GM10266 (cell line): Measurements from ENCODE around the gene SYNGAP1.
A peak's percentile ranks its signal among the peaks of the same experiment; 100 is the strongest.

Experiments
- DNase-seq: peaks from one replicate; pipeline ENCODE4 v3.0.0; 2012; ENCODE audit errors: extremely low spot score
- CTCF ChIP-seq: IDR thresholded peaks from 2 replicates; pipeline ENCODE4 v1.5.1; 2012; ENCODE audit warnings: mild to moderate bottlenecking, low read depth; ENCODE audit not compliant: control insufficient read depth, insufficient read depth; ENCODE audit errors: missing control alignments

SYNGAP1 gene

DNA sequence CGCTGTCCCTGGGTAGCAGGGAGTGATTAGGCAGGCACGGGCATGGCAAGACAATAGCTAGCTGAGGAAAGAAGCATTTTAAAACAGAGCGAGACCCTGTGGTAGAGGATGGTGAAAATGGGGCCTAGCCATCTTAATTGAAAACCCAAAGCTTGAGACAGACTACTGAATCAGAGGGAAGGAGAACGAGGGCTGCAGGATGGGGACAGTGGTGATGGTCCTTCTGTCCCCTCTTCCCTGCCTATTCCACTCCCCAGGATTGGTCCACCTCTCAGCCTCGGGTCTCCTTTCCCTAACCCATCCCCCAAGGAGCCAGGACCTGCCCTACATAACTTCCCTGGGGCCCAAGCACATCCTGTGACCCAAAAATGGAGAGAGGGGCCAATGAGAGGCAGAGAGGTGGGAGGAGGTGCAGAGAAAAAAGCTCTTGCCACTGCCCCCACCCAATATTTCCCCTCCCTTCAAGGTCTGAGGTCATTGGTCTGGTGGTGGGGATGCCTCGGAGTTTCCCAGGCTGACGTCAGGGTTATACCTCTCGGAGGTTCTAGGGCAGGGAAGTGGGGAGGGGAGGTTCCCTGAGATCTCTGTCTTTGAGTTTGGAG is 1.1 kb upstream of the SYNGAP1 start:
- TF ChIP-seq CTCF: no peak
- DNase-seq: no peak

GRCh38 chr6:33420491-33421343 is 852 bp downstream of the SYNGAP1 start:
- TF ChIP-seq CTCF: no peak
- DNase-seq: no peak

GRCh38 chr6:33421344-33421643 is 1.4 kb downstream of the SYNGAP1 start:
- no peak for TF ChIP-seq CTCF
- no peak for DNase-seq

DNA sequence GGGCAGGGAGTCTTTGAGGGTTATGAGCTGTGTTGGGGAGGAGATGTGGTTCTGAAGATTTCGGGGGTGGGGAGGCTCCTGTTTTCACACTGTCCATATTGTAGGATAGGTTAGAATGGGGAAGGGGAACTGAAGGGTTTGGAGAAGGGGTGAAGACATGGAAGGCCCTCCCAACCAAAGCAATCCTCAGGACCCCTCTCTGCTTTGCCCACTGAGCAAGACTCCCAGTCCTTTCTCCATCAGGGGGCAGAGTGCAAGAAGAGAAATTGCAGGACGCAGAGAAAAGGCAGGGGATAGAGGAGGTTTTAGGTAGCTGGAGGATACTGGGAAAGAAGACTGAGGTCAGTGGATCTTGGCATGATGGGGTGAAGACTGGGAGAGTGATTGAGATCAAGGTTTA is 3.9 kb downstream of the SYNGAP1 start:
- no peak for TF ChIP-seq CTCF
- no peak for DNase-seq

GRCh38 chr6:33424855-33425667 is 5.2 kb downstream of the SYNGAP1 start:
- no peak for TF ChIP-seq CTCF
- no peak for DNase-seq

DNA sequence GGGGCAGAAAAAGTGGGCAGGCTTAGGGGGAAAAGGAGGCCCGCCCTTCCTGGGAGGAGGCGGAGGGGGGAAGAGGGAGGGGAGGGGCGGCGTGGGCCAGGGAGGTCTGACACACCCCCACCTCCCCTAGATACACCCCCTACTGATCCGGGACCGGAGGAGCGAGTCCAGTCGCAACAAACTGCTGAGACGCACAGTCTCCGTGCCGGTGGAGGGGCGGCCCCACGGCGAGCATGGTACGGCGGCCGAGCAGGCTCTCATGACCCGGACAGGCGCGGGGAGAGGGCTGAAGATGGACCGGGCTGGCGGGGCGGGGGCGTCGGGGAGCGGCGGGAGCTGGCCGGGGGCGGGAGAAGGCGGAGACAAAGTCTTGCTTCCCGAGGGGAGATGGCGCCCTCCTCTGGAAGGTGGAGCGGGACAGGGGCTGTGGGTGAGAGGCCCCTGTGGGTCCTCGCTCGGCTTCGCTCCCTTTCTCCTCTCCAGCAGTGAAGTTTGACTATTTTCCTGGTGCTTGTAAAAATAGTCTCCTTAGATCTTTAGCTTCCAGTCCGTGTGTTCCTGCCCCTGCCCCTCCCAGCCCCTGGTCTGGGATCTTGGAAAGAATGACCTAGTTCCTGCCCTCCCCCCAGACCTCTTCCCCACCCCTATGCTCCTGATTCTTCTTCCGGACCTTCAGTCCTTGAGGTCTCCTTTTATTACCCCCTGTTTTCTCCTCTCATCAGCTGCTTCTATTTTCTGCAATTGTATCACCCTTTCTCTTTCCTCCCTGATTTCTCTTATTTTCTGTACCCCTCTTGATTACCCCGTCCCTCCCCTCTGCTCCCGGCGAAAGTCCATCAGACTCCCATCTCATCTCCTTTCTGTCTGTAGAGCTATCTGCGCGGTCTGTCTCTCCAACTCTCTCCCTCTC is 6.1 kb downstream of the SYNGAP1 start:
- peak; percentile 92 for DNase-seq
- peak; percentile 85 for TF ChIP-seq CTCF
